Natural killer cell treated with Interleukin-12 subunit alpha and Interleukin-12 subunit beta and Interleukin-15 and Interleukin-18, amount 100 ng/mL, for 72 hours (primary cell): ENCODE data around the gene SEC14L2. TPM values are rescaled to one million over a fixed set of nuclear protein-coding genes. Genes with fewer than 3 reads are reported as not detected.
"Not testable (repeated sequence)": the region's sequence is repeated elsewhere in the genome, so short reads cannot be mapped to it uniquely, and the experiment has no call there.

Source experiments
- ATAC-seq, 2 donors: fragments of 150-1000 bp; cut with Tn5 transposase in 1 of 2; sonication (Bioruptor Pico), chemical (Tn5 transposase) in 1 of 2; 2 replicates each; pipeline ENCODE4 v1.10.0; 2021
- DNase-seq: peaks from one replicate; pipeline ENCODE4 v3.0.0; 2022; ENCODE audit warnings: low spot score
- H3K27ac Mint-ChIP-seq, 2 donors: 1 replicate in 1 of 2; 2 replicates in 1 of 2; pipeline ENCODE4 v1.8.0; 2022; ENCODE audit warnings: mixed read lengths in 2 of 2, mild to moderate bottlenecking in 1 of 2, moderate library complexity in 1 of 2
- H3K27me3 Mint-ChIP-seq, 2 donors: 1 replicate in 1 of 2; 2 replicates in 1 of 2; pipeline ENCODE4 v1.8.0; 2022; ENCODE audit warnings: mixed read lengths in 2 of 2
- H3K36me3 Mint-ChIP-seq: one replicate; pipeline ENCODE4 v1.8.0; 2022; ENCODE audit warnings: mixed read lengths
- H3K4me1 Mint-ChIP-seq, 2 donors: 1 replicate in 1 of 2; 2 replicates in 1 of 2; pipeline ENCODE4 v1.8.0; 2022; ENCODE audit warnings: low read depth in 2 of 2, mixed read lengths in 2 of 2, mild to moderate bottlenecking in 1 of 2
- H3K4me3 Mint-ChIP-seq: one replicate; pipeline ENCODE4 v1.8.0; 2022; ENCODE audit warnings: mixed read lengths
- H3K9me3 Mint-ChIP-seq: 2 replicates; pipeline ENCODE4 v1.8.0; 2022; ENCODE audit warnings: mixed read lengths
- total RNA-seq, 2 donors: library from RNA; stranded (reverse); gene quantifications; one replicate each; pipeline ENCODE4 v1.2.3, GENCODE V29; 2022

The SEC14L2 gene
- total RNA-seq, 2 donors from 2014 or later = 0.40 to 1.3 TPM

DNA sequence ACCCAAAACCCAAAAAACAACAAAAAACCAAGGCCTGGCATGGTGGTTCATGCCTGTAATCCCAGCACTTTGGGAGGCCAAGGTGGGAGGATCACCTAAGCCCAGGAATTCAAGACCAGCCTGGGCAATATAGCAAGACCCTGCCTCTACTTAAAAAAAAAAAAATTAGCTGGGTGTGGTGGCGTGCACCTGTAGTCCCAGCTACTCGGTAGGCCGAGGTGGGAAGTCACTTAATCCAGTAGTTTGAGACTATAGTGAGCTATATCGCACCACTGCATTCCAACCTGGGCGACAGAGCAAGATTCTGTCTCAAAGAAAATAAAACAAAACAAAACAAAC, 5.9 kb downstream of the SEC14L2 start:
- peaks cover 13% of the 10 kb centered on the region in 2 donors for H3K4me1 Mint-ChIP-seq
- H3K36me3 Mint-ChIP-seq, H3K9me3 Mint-ChIP-seq, H3K4me3 Mint-ChIP-seq, DNase-seq, H3K27ac Mint-ChIP-seq, ATAC-seq: not testable (repeated sequence)
- H3K27me3 Mint-ChIP-seq = peaks cover 12 to 14% of the 10 kb centered on the region in 2 donors

DNA sequence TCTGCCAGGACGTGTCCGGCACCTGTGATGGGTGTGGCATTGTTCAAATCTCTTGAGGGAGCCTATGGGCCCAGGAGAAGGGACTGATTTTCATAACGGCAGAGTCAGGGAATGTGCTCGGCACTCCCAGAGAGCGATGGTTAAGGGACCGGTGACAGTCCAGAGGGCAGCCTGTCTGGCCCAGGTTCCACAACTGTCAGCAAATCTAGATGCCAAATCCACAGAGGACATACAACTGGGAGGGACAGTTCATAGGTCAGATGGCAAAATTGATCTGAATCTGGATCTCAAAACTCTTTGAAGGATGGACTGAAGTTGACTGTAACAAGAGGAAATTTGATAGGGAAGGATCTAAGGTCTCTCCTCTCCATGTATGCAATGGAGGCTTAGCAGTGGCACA, 7.5 kb downstream of the SEC14L2 start:
- Mint-ChIP-seq H3K27ac (no peak overlapping the region), H3K36me3 (no peaks in the 10 kb centered on the region), H3K27me3 (peaks cover 0 to under 1% of the 10 kb centered on the region in 2 donors), H3K9me3 (no peaks in the 10 kb centered on the region), H3K4me3 (no peak overlapping the region), H3K4me1 (no peaks in the 10 kb centered on the region)
- ATAC-seq (no peak), DNase-seq (no peak)

DNA sequence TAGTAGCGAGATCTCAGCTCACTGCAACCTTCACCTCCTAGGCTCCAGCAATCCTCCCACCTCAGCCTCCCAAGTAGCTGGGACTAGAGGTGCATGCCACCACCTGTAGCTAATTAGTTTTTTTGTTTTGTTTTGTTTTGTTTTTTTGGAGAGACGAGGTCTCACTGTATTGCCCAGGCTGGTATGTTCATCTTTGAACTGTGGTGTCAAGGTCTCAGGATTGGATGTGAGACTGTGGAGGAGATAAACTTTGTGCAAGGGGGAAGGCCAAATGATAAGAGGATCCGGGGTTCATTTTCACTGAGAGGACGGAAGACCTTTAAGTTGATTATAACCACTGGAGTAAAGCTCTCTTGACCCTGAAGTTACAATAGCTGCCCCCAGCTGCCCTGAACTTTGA, 8.9 kb downstream of the SEC14L2 start:
- no peaks in the 10 kb centered on the region for H3K27me3 Mint-ChIP-seq
- H3K36me3 Mint-ChIP-seq = no peaks in the 10 kb centered on the region
- H3K4me1 Mint-ChIP-seq = no peaks in the 10 kb centered on the region
- H3K9me3 Mint-ChIP-seq = no peaks in the 10 kb centered on the region
- H3K4me3 Mint-ChIP-seq = no peak overlapping the region
- no peak for ATAC-seq
- H3K27ac Mint-ChIP-seq = no peak overlapping the region
- no peak for DNase-seq

DNA sequence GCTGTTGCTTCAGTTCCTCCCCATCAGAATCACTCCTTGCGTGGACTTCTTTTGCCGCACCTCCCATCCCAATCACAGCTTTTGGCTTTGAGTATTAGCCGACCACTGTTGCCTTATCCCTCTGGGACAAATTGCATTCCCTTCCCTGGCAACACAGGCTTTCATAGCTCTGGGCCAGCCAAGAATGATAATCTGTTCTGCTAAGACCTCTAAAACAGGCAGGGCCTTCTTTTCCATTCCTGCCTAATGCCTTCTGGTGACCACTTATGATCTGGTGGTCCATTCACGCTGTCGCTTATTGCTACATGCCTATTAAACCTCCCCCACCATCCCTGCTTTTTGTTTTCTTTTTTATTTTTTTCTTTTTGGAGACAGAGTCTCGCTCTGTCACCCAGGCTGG, 9.6 kb downstream of the SEC14L2 start:
- ATAC-seq = no peak
- H3K4me3 Mint-ChIP-seq = no peak overlapping the region

DNA sequence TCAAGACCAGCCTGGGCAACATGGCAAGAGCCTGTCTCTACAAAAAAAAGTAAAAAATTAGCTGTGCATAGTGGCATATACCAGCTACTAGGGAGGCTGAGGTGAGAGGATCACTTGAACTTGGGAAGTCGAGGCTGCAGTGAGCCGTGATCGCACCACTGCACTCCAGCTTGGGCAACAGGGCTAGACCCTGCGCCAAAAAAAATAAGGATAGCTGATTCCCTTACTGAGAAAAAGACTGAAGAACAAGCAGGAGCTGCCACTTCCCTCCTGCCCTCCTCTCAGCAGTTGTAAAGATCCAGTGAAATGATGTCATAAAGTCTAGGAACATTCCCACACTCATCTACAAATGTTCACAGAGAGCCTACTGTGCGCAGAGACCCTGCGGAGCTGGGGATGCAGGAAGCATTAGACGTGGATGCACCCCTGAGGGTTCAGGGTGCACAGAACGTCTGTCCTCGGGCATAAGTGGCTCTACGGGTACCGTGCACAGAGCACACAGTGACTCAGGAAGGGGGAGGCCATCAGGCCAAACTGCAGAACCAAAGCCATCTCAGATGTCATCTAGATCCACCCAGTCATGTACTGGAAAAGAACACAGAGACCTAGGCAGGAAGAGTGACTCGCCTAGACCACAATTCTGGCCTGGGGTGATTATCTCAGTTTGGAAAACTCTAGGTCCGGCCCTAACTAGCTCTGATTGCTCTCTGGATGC, 11.7 kb downstream of the SEC14L2 start:
- no peak overlapping the region for H3K4me3 Mint-ChIP-seq
- no peak overlapping the region for H3K27ac Mint-ChIP-seq
- no peak for ATAC-seq
- H3K9me3 Mint-ChIP-seq = no peaks in the 10 kb centered on the region
- H3K27me3 Mint-ChIP-seq = no peaks in the 10 kb centered on the region
- H3K4me1 Mint-ChIP-seq = no peaks in the 10 kb centered on the region
- DNase-seq = no peak
- H3K36me3 Mint-ChIP-seq = no peaks in the 10 kb centered on the region

More for the DNA sequence above, 9.6 kb downstream of the SEC14L2 start:
- Mint-ChIP-seq H3K9me3 (no peaks in the 10 kb centered on the region), H3K27ac (no peak overlapping the region), H3K27me3 (no peaks in the 10 kb centered on the region), H3K4me1 (no peaks in the 10 kb centered on the region), H3K36me3 (no peaks in the 10 kb centered on the region)
- no peak for DNase-seq

DNA sequence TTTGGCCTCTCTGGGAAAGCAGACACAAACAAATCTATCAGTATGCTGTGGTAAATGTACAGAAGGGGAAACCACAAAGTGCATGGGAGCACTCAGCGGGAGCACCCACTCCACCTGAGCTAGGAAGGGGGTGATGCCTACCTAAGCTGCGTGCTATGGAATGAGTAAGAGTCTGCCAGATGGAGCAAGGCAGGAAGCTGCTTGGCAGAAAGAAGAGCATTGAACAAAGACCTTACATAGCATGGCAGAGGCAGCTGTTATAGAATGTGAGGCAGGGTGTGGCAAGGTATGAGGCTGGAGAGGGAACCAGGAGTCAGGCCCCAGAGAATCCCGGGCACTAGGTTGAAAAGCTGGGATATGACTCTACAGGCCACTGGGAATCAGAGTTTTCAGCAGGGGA, 15.0 kb downstream of the SEC14L2 start:
- Mint-ChIP-seq H3K36me3 (no peaks in the 10 kb centered on the region), H3K4me3 (no peak overlapping the region), H3K4me1 (no peaks in the 10 kb centered on the region), H3K27me3 (no peaks in the 10 kb centered on the region), H3K9me3 (no peaks in the 10 kb centered on the region), H3K27ac (no peak overlapping the region)
- DNase-seq (no peak), ATAC-seq (no peak)

DNA sequence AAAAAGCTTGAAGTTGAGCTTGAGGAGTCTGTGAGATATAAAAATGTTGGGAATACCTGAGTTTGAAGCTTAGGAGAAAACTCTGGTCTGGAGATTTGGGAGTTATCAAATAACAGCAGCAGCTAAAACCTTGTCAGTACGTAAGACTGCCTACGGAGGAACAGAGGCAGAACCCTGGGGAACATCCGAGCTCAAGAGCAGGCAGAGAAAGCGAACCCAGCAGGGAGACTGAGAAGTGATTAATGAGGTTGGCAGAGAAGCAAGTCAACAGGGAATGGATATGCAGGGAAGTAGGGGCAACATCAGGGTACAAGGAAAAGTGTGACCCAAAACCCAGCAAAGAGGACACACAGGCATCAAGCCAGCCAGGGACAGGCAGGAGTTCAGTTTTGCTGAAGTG, 16.2 kb downstream of the SEC14L2 start:
- Mint-ChIP-seq H3K36me3 (no peaks in the 10 kb centered on the region), H3K27ac (no peak overlapping the region), H3K9me3 (no peaks in the 10 kb centered on the region), H3K4me3 (no peak overlapping the region), H3K4me1 (no peaks in the 10 kb centered on the region), H3K27me3 (no peaks in the 10 kb centered on the region)
- no peak for ATAC-seq
- no peak for DNase-seq

DNA sequence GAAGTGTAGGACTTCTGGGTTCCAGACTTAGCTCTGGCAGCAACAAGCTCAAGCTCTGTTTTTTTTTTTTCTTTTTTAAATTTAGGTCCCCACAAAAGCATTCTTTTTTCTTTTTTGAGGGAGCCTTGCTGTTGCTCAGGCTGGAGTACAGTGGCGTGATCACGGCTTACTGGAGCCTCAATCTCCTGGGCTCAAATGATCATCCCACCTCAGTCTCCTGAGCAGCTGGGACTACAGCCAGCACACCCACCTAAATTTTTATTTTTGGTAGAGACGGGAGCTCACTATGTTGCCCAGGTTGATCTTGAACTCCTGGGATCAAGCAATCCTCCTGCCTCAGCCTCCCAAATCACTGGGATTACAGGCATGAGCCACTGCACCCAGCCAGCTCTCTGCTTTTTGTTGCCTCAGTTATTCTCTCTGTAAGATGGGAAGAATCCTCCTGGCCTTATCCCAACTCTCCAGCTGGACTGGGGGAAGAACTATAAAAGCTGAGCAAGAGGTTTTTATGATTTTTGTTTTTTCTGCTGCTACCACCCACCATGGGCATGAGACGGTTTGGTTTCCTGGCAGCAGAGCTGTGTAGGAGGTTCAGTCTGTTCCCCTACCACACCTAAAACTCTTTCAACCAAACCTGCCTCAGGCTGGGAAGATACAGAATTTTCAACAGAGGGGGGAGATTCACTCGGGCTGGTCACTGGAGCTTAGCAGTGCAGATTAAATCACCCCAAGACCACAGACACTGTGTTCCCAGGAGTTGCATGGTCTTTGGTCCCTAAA, 17.1 kb downstream of the SEC14L2 start:
- DNase-seq = no peak
- Mint-ChIP-seq H3K27ac (no peak overlapping the region), H3K4me3 (no peak overlapping the region), H3K4me1 (no peaks in the 10 kb centered on the region), H3K9me3 (no peaks in the 10 kb centered on the region), H3K36me3 (no peaks in the 10 kb centered on the region), H3K27me3 (no peaks in the 10 kb centered on the region)
- no peak for ATAC-seq

DNA sequence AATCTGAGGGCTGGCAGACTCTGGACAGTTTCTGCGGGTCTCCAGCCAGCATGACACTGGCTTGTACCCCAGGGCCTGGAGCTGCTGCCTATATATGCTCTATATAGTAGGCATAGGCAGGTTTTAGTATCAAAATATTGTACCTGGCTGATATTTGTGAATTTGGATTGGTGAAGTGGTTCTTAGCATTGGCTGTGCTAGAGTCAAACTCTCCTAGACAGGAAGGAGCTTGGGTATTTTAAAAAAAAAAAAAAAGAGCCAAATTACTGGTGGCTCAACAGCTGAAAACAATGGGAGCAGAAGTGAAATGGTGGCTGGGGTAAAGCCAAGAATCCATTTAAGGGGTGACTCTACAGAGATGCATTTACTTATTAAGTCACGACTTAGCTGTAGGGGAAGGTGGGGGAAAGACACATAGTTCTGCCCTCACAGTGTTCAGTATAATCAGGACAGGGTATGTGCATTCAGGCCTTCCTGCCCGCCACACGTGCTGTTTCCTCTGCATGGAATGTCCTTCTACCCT, 17.8 kb downstream of the SEC14L2 start:
- no peaks in the 10 kb centered on the region for H3K36me3 Mint-ChIP-seq
- no peak overlapping the region for H3K4me3 Mint-ChIP-seq
- no peak for ATAC-seq
- no peaks in the 10 kb centered on the region for H3K4me1 Mint-ChIP-seq
- H3K9me3 Mint-ChIP-seq = no peaks in the 10 kb centered on the region
- H3K27ac Mint-ChIP-seq = no peak overlapping the region
- no peak for DNase-seq
- no peaks in the 10 kb centered on the region for H3K27me3 Mint-ChIP-seq

DNA sequence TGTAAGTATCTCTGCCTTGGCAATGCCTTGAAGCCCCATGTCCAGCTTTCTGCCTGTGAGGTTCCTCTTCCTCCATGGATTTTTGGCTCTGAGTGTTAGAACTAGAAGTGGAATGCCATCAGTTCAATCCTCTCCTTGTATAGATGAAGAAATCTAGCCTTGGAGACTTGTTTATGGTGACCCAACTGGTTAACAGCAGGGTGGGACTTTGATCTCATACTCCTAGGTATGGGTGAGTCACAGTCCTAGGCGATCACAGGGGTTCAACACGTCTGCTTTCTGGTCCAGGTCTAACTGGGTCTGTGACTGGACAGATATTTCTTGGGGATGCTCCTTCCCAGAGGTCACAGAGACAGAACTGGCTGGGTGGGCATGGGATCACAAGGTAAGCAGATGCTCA, 19.6 kb downstream of the SEC14L2 start:
- no peak for DNase-seq
- no peak for ATAC-seq
- H3K36me3 Mint-ChIP-seq = no peaks in the 10 kb centered on the region
- H3K9me3 Mint-ChIP-seq = no peaks in the 10 kb centered on the region
- peaks cover 0 to 2% of the 10 kb centered on the region in 2 donors for H3K4me1 Mint-ChIP-seq
- H3K27me3 Mint-ChIP-seq = no peaks in the 10 kb centered on the region
- H3K27ac Mint-ChIP-seq = no peak overlapping the region
- no peak overlapping the region for H3K4me3 Mint-ChIP-seq

DNA sequence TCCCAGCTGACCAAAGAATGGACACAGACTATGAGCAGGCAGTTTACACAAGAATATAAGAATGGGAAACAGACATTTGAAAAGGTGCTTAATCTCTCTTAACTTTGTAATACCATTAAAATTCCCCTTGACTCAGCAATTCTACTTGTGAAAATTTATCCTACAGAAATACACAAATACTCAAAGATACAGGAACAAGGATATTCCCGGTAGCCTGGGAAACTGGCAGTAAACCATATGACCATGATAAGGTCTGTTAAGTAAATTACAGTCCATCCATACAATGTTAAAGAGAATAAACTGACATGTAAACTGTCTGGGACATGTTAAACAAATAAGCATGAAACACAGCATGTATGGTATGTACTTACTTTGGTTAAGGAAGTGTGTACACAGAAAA, 20.0 kb downstream of the SEC14L2 start:
- no peak for ATAC-seq
- peaks cover under 1 to 4% of the 10 kb centered on the region in 2 donors for H3K4me1 Mint-ChIP-seq
- no peaks in the 10 kb centered on the region for H3K36me3 Mint-ChIP-seq
- H3K4me3 Mint-ChIP-seq = no peak overlapping the region
- no peak for DNase-seq
- H3K9me3 Mint-ChIP-seq = no peaks in the 10 kb centered on the region
- no peak overlapping the region for H3K27ac Mint-ChIP-seq
- H3K27me3 Mint-ChIP-seq = no peaks in the 10 kb centered on the region

DNA sequence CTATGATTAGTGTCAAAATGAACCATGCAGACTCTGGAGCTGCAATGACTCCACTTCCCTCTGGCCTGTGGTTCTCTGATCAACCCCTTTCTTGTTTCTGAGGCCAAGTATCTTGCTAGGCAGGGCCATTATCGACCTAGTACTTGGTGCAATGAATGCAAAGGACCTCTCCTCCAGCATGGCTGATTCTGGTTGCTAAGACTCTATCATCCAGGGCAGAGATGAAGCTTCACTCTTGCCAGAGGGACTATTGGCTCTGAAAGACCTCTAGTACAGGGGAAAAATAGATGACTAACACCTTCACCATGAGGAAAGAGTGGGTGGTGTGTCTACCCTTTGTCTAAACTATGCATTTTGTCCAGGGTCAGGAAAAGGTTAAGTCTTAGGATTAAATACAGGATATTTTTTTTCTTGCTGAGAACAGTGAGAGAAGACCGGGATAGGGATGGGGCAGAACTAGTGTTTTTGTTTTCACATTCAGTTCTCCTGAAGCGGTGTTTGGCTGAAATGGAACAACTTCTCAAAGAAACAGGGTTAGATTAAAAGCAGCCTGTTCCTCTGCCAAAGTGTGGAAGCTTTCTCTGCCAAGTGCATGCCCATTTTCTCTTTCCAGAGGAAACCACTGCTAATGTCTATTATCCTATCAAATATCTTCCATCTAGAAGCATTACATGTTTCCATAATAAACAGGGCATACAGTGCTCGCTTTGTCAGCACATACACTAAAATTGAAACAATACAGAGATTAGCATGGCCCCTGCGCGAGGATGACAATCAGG, 23.7 kb downstream of the SEC14L2 start:
- Mint-ChIP-seq H3K27ac (peak overlapping the region in 1 of 2 donors; percentile 15), H3K9me3 (no peaks in the 10 kb centered on the region), H3K36me3 (no peaks in the 10 kb centered on the region), H3K27me3 (no peaks in the 10 kb centered on the region), H3K4me3 (no peak overlapping the region), H3K4me1 (peaks cover 29 to 31% of the 10 kb centered on the region in 2 donors)
- no peak for ATAC-seq
- DNase-seq = no peak

DNA sequence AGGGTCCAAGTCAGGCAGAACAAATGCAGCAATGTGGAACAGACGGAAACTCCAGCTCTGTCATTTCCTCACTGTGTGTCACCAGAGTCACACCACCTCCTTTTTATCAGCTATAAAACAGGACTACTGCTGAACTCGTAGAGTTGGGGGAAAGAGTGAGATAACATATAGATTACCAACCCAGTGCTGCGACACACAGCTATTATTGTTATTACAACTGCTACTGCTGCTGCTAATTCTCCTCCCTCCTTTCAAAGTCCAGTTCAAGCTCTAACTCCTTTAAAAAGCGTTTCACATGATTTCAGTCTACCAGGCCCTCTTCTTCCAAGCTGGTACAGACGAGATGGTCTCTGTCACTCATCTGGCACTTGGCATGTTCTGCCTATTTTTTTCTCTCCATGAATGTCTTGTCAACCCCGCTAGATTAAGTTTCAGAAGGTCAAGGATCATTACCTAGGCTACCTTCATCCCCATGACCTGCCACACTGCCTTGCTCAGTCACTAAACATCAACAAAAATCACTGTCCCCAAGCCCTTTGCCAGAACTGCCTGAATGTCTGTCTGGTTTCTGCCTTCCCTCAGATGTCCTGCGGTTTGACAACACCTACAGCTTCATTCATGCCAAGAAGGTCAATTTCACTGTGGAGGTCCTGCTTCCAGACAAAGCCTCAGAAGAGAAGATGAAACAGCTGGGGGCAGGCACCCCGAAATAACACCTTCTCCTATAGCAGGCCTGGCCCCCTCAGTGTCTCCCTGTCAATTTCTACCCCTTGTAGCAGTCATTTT, 25.1 kb downstream of the SEC14L2 start:
- H3K9me3 Mint-ChIP-seq = no peaks in the 10 kb centered on the region
- no peaks in the 10 kb centered on the region for H3K27me3 Mint-ChIP-seq
- H3K4me1 Mint-ChIP-seq = peaks cover 39 to 42% of the 10 kb centered on the region in 2 donors
- H3K36me3 Mint-ChIP-seq = no peaks in the 10 kb centered on the region
- peak overlapping the region; percentile 98 for H3K4me3 Mint-ChIP-seq
- ATAC-seq (no peak), DNase-seq (peak; percentile 16)
- H3K27ac Mint-ChIP-seq = peak overlapping the region; percentile 95 to 98
